Esophagus muscularis mucosa (tissue), 4 donors: ENCODE data around the gene IL18BP. TPM values are rescaled to one million over a fixed set of nuclear protein-coding genes. Genes with fewer than 3 reads are reported as not detected.

ENCODE experiments used
- DNase-seq: peaks from one replicate; pipeline ENCODE4 v3.0.0-alpha.2; 2017; ENCODE audit errors: extremely low spot score
- H3K27ac ChIP-seq, 4 donors: fragments of 200-600 bp; sonication (generic); replicated peaks in 1 of 4; 1 replicate in 3 of 4; 2 replicates in 1 of 4; pipeline ENCODE4 v1.5.1; 2016 to 2019; ENCODE audit warnings: mild to moderate bottlenecking in 1 of 4
- H3K27me3 ChIP-seq, 4 donors: fragments of 200-600 bp; sonication (generic); one replicate each; pipeline versions ENCODE4 v1.5.1 to v1.6.0; 2016 to 2019
- H3K36me3 ChIP-seq, 4 donors: fragments of 200-600 bp; sonication (generic); one replicate each; pipeline ENCODE4 v1.5.1; 2016 to 2019
- H3K4me1 ChIP-seq, 4 donors: fragments of 200-600 bp; sonication (generic); one replicate each; pipeline ENCODE4 v1.5.1; 2016 to 2019
- H3K4me3 ChIP-seq, 4 donors: fragments of 200-600 bp; sonication (generic); 1 replicate in 2 of 4; 2 replicates in 2 of 4; pipeline ENCODE4 v1.5.1; 2016 to 2019; ENCODE audit warnings: mild to moderate bottlenecking in 4 of 4, moderate library complexity in 1 of 4
- H3K9me3 ChIP-seq, 4 donors: fragments of 200-600 bp; sonication (generic); 1 replicate in 3 of 4; 2 replicates in 1 of 4; pipeline ENCODE4 v1.5.1; 2016 to 2019
- CTCF ChIP-seq, 3 experiments: fragments of 200-600 bp in 2 of 3; fragments of 450-650 bp in 1 of 3; sonication (generic) in 2 of 3; IDR thresholded peaks; one replicate each; pipeline ENCODE4 v1.5.1; 2017 to 2019; ENCODE audit warnings: antibody characterized with exemption in 3 of 3, mild to moderate bottlenecking in 2 of 3, moderate library complexity in 1 of 3
- EP300 ChIP-seq: sonication (generic); formaldehyde crosslinking; IDR thresholded peaks from one replicate; pipeline ENCODE4 v1.6.1; 2017; ENCODE audit warnings: antibody characterized with exemption
- POLR2A ChIP-seq: fragments of 450-650 bp; IDR thresholded peaks from one replicate; pipeline ENCODE4 v1.6.1; 2017; ENCODE audit warnings: antibody characterized with exemption, moderate library complexity, mild to moderate bottlenecking, low read depth
- POLR2AphosphoS5 ChIP-seq, 2 donors: sonication (generic); formaldehyde crosslinking; IDR thresholded peaks; one replicate each; pipeline ENCODE4 v1.6.1; 2017; ENCODE audit warnings: antibody characterized with exemption in 2 of 2
- WGBS: methylation state at CpG from one replicate; pipeline ENCODE4 v1.1.5; 2018; 5-methylcytosine and 5-hydroxymethylcytosine counted together
- intact Hi-C: fragments of 100-400 bp; cut with DNase I; formaldehyde crosslinking; loops from one replicate; pipeline ENCODE4 v1.15.1; 2023
- total RNA-seq, 4 donors: library from RNA; depleted of rRNA; stranded (reverse); fragments of >200 nt; gene quantifications; one replicate each; pipeline versions ENCODE4 v1.1.0 to v1.2.1, GENCODE V29; 2016

IL18BP gene
- total RNA-seq, 4 donors from 2014 or later, result 2.7 to 9.4 (median 5.9) TPM

GRCh38 chr11:72010529-72011233, 12.0 kb downstream of the IL18BP start:
- H3K36me3 ChIP-seq, result peaks cover 87 to 100% (median 100%) of the 10 kb centered on the region in 4 donors
- WGBS, result 81% methylated on average over 9 of the region's 10 CpGs
- intact Hi-C loops, result no loop called here
- DNase-seq, result no peak
- H3K4me3 ChIP-seq, result no peak overlapping the region
- peak overlapping the region in 1 of 4 donors; percentile 76 for H3K27ac ChIP-seq
- no peaks in the 10 kb centered on the region for H3K27me3 ChIP-seq
- H3K9me3 ChIP-seq, result no peaks in the 10 kb centered on the region
- TF ChIP-seq EP300 (no peak), CTCF (IDR thresholded peaks at IDR 0.05) (no peak), POLR2AphosphoS5 (IDR thresholded peaks at IDR 0.05) (no peak), POLR2A (no peak)
- H3K4me1 ChIP-seq, result peaks cover 33 to 59% (median 48%) of the 10 kb centered on the region in 4 donors

- Histone ChIP-seq H3K4me3 (no peak overlapping the region), H3K27ac (peak overlapping the region; percentile 52 to 76 (median 66)), H3K36me3 (peaks cover 87 to 100% (median 100%) of the 10 kb centered on the region in 4 donors), H3K27me3 (no peaks in the 10 kb centered on the region), H3K4me1 (peaks cover 33 to 58% (median 51%) of the 10 kb centered on the region in 4 donors), H3K9me3 (no peaks in the 10 kb centered on the region)
- intact Hi-C loops, result no loop called here
- WGBS, result 65% methylated on average over 3 of the region's 5 CpGs
- DNase-seq, result no peak
- TF ChIP-seq POLR2AphosphoS5 (IDR thresholded peaks at IDR 0.05) (no peak), EP300 (no peak), CTCF (IDR thresholded peaks at IDR 0.05) (no peak), POLR2A (no peak)
Measured at GRCh38 chr11:72012091-72012630, 13.5 kb downstream of the IL18BP start.

- Histone ChIP-seq H3K36me3 (peaks cover 87 to 100% (median 100%) of the 10 kb centered on the region in 4 donors), H3K4me3 (no peak overlapping the region), H3K9me3 (no peaks in the 10 kb centered on the region), H3K27me3 (no peaks in the 10 kb centered on the region), H3K27ac (peak overlapping the region; percentile 52 to 76 (median 66)), H3K4me1 (peaks cover 33 to 58% (median 51%) of the 10 kb centered on the region in 4 donors)
- 45% methylated on average over 23 of the region's 33 CpGs for WGBS
- TF ChIP-seq CTCF (IDR thresholded peaks at IDR 0.05), result peak in 2 of 3 experiments; percentile 7 to 24
- TF ChIP-seq POLR2AphosphoS5 (IDR thresholded peaks at IDR 0.05), result peak; percentile 55 to 66
- no peak for TF ChIP-seq POLR2A
- intact Hi-C loops, result no loop called here
- no peak for DNase-seq
Measured at GRCh38 chr11:72012897-72013721, 14.4 kb downstream of the IL18BP start.

GRCh38 chr11:72013765-72014711, 15.3 kb downstream of the IL18BP start:
- Histone ChIP-seq H3K9me3 (no peaks in the 10 kb centered on the region), H3K27ac (peak overlapping the region; percentile 52 to 76 (median 66)), H3K4me1 (peaks cover 33 to 58% (median 51%) of the 10 kb centered on the region in 4 donors), H3K27me3 (no peaks in the 10 kb centered on the region), H3K4me3 (no peak overlapping the region), H3K36me3 (peaks cover 87 to 100% (median 100%) of the 10 kb centered on the region in 4 donors)
- no peak for TF ChIP-seq POLR2AphosphoS5 (IDR thresholded peaks at IDR 0.05)
- TF ChIP-seq EP300, result no peak
- no peak for TF ChIP-seq POLR2A
- no peak for TF ChIP-seq CTCF (IDR thresholded peaks at IDR 0.05)
- DNase-seq, result no peak
- 82% methylated on average over 29 of the region's 38 CpGs for WGBS
- intact Hi-C loops, result no loop called here
